GM12878 (cell line): ENCODE measurements around the gene PRTN3. TPM values are rescaled to one million over a fixed set of nuclear protein-coding genes. Genes with fewer than 3 reads are reported as not detected.

Experiments used
- ATAC-seq: fragments of 200-7000 bp; cut with Tn5 transposase; 3 replicates; pipeline ENCODE4 v1.9.1; 2020; ENCODE audit warnings: mild to moderate bottlenecking, moderate library complexity
- BruUV-seq: library from RNA; stranded (reverse); fragments of 400-500 nt; replicated peaks from 2 replicates; lab custom pipeline; 2021; lab: Mats Ljungman, UMichigan
- CTCF ChIA-PET: fragments of 300-600 bp; sonication (Branson Sonifier 250); formaldehyde crosslinking; extraction: SDS; loops from one replicate; lab custom pipeline; 2021; ENCODE audit warnings: inconsistent platforms; lab: Yijun Ruan, JAX
- POLR2A ChIA-PET: fragments of 350-600 bp; formaldehyde crosslinking; extraction: SDS; loops from one replicate; lab custom pipeline; 2021; ENCODE audit warnings: inconsistent platforms; lab: Charles Lee
- RAD21 ChIA-PET: fragments of 300-600 bp; sonication (Branson Sonifier 250); formaldehyde crosslinking; loops from one replicate; lab custom pipeline; 2023; ENCODE audit warnings: antibody characterized with exemption; ENCODE audit not compliant: unreplicated experiment; lab: Charles Lee
- SMC1A ChIA-PET: fragments of 300-600 bp; sonication (Branson Sonifier 250); formaldehyde crosslinking; loops from one replicate; lab custom pipeline; 2023; ENCODE audit not compliant: unreplicated experiment, uncharacterized antibody; lab: Charles Lee
- DNase-seq: peaks from one replicate; pipeline ENCODE4 v3.0.0-alpha.2; 2011; ENCODE audit warnings: low read depth, low spot score
- FAIRE-seq: peaks from 3 replicates; lab custom pipeline; 2011; peaks lifted over from hg19 to GRCh38; lab: Jason Lieb, UNC
- H2AFZ ChIP-seq: 2 replicates; pipeline ENCODE4 v1.6.0; 2011; ENCODE audit warnings: low read depth, low read length, control low read depth; ENCODE audit not compliant: control insufficient read depth
- H3K27ac ChIP-seq: 2 replicates; pipeline ENCODE4 v1.5.1; 2011; ENCODE audit warnings: control low read depth; ENCODE audit not compliant: control insufficient read depth, insufficient read depth
- H3K27me3 ChIP-seq, 2 experiments: replicated peaks in 1 of 2; 2 replicates each; pipeline versions ENCODE4 v1.6.0 to v1.6.1; 2011; ENCODE audit warnings: low read length in 1 of 2; ENCODE audit not compliant: control insufficient read depth in 2 of 2, insufficient read depth in 2 of 2
- H3K36me3 ChIP-seq, 2 experiments: 2 replicates each; pipeline ENCODE4 v1.5.1; 2011; ENCODE audit warnings: low read length in 1 of 2; ENCODE audit not compliant: control insufficient read depth in 2 of 2, insufficient read depth in 2 of 2
- H3K4me1 ChIP-seq: 2 replicates; pipeline ENCODE4 v1.6.1; 2011; ENCODE audit warnings: mild to moderate bottlenecking, low read length, moderate library complexity, mixed read lengths; ENCODE audit not compliant: control insufficient read depth, insufficient read depth
- H3K4me2 ChIP-seq: 2 replicates; pipeline ENCODE4 v1.6.0; 2011; ENCODE audit warnings: control low read depth; ENCODE audit not compliant: control insufficient read depth, insufficient read depth
- H3K4me3 ChIP-seq: fragments of 200-600 bp; sonication (generic); 2 replicates; pipeline ENCODE4 v1.5.1; 2016
- H3K79me2 ChIP-seq: 2 replicates; pipeline ENCODE4 v1.6.0; 2011; ENCODE audit warnings: low read length; ENCODE audit not compliant: control insufficient read depth, insufficient read depth
- H3K9ac ChIP-seq: 2 replicates; pipeline ENCODE4 v1.8.0; 2011; ENCODE audit warnings: low read length, control low read depth, mixed read lengths; ENCODE audit not compliant: control insufficient read depth, insufficient read depth
- H3K9me3 ChIP-seq: replicated peaks from 3 replicates; pipeline ENCODE4 v1.5.1; 2011; ENCODE audit warnings: mild to moderate bottlenecking, low read length; ENCODE audit not compliant: control insufficient read depth, insufficient read depth
- H4K20me1 ChIP-seq: 2 replicates; pipeline ENCODE4 v1.6.0; 2011; ENCODE audit not compliant: control insufficient read depth, insufficient read depth
- BRCA1 ChIP-seq: IDR thresholded peaks from 2 replicates; pipeline ENCODE4 v1.6.1; 2011; ENCODE audit warnings: low read depth, low read length, improper control_type of control experiment
- CUX1 ChIP-seq: IDR thresholded peaks from 2 replicates; pipeline ENCODE4 v1.6.1; 2012; ENCODE audit warnings: improper control_type of control experiment, low read depth, low read length; ENCODE audit not compliant: insufficient replicate concordance
- E2F4 ChIP-seq: IDR thresholded peaks from 2 replicates; pipeline ENCODE4 v1.6.1; 2012; ENCODE audit warnings: low read depth, low read length, improper control_type of control experiment
- FOXK2 ChIP-seq: fragments of 450-650 bp; IDR thresholded peaks from 2 replicates; pipeline ENCODE4 v1.6.1; 2017; ENCODE audit warnings: mild to moderate bottlenecking, moderate library complexity
- HDAC6 ChIP-seq: fragments of 200-600 bp; sonication (generic); IDR thresholded peaks from one replicate; pipeline ENCODE4 v1.8.0; 2017; ENCODE audit warnings: antibody characterized with exemption; ENCODE audit not compliant: unreplicated experiment
- IKZF2 ChIP-seq, 2 experiments: fragments of 450-650 bp; IDR thresholded peaks; 2 replicates each; pipeline ENCODE4 v1.6.1; 2017; ENCODE audit warnings: mild to moderate bottlenecking in 2 of 2, moderate library complexity in 2 of 2
- MTA2 ChIP-seq: fragments of 450-650 bp; IDR thresholded peaks from 2 replicates; pipeline ENCODE4 v1.6.1; 2016; ENCODE audit warnings: low read depth, mild to moderate bottlenecking, moderate library complexity
- RBBP5 ChIP-seq: fragments of 200-600 bp; sonication (generic); conservative IDR thresholded peaks from 2 replicates; pipeline ENCODE4 v1.6.1; 2016
- RELB ChIP-seq: fragments of 450-650 bp; IDR thresholded peaks from 2 replicates; pipeline ENCODE4 v1.6.1; 2017; ENCODE audit warnings: low read depth, mild to moderate bottlenecking, moderate library complexity
- YY1 ChIP-seq: IDR thresholded peaks from 2 replicates; pipeline ENCODE4 v1.6.1; 2011; ENCODE audit warnings: low read depth, mild to moderate bottlenecking, low read length
- ZNF274 ChIP-seq: IDR thresholded peaks from one replicate; pipeline ENCODE4 v1.8.0; 2011; ENCODE audit not compliant: insufficient read length, insufficient read depth
- WGBS: methylation state at CpG from one replicate; pipeline ENCODE4 v1.1.6; 2016; ENCODE audit warnings: low lambda C conversion rate; ENCODE audit not compliant: insufficient replicate concordance, insufficient coverage; ENCODE audit errors: missing lambda C conversion rate; 5-methylcytosine and 5-hydroxymethylcytosine counted together
- in situ Hi-C: fragments of 300-500 bp; cut with MboI; formaldehyde crosslinking; loops from 9 replicates; pipeline ENCODE4 v1.14.3; 2018; ENCODE audit warnings: mixed read lengths
- intact Hi-C: fragments of 100-400 bp; cut with micrococcal nuclease; formaldehyde crosslinking; loops from one replicate; pipeline ENCODE4 v1.14.2; 2022; ENCODE audit not compliant: unreplicated experiment
- polyA plus RNA-seq, 11 experiments: library from polyadenylated mRNA; depleted of rRNA in 4 of 11; unstranded in 6 of 11; stranded (reverse) in 5 of 11; fragments of >200 nt; fragmentation: Nextera tagmentation in 4 of 11; fragmentation: Illumina TruSeq in 1 of 11; extraction: Ambion mirVana in 4 of 11; extraction: Trizol in 1 of 11; gene quantifications; 1 replicate in 1 of 11; 2 replicates in 10 of 11; pipeline versions ENCODE4 v1.2.1 to v1.2.3, GENCODE V29; 2011 to 2016; ENCODE audit warnings: inconsistent platforms in 2 of 11, missing spikeins in 2 of 11, low read depth in 1 of 11
- total RNA-seq, 4 experiments: library from RNA; depleted of rRNA in 3 of 4; stranded (reverse); fragments of >200 nt in 3 of 4; fragmentation: Illumina TruSeq in 1 of 4; extraction: Trizol in 1 of 4; gene quantifications; 2 replicates each; pipeline versions ENCODE4 v1.2.1 to v1.2.3, GENCODE V29; 2013 to 2021

Gene PRTN3
- total and polyA plus RNA-seq, 10 of the 15 experiments (the other 5 are each of a cell fraction or from before 2014, with no cell fraction given), result 0.08 TPM; not detected in 9

- ChIA-PET CTCF (no interaction called here), RAD21 (no interaction called here), SMC1A (no interaction called here), POLR2A (no interaction called here)
- Histone ChIP-seq H3K4me1 (no peaks in the 10 kb centered on the region), H3K79me2 (no peaks in the 10 kb centered on the region), H3K9me3 (no peaks in the 10 kb centered on the region), H3K36me3 (no peaks in the 10 kb centered on the region; a peak in 1 of 4 replicates), H2AFZ (no peak overlapping the region), H3K9ac (no peak overlapping the region), H3K27me3 (no peaks in the 10 kb centered on the region), H4K20me1 (no peaks in the 10 kb centered on the region), H3K4me2 (no peak overlapping the region), H3K27ac (no peak overlapping the region), H3K4me3 (no peak overlapping the region)
- in situ Hi-C loops, result no loop called here
- ATAC-seq (no peak), DNase-seq (no peak), FAIRE-seq (no peak)
- WGBS, result 89% methylated on average over 21 of the region's 28 CpGs
- BruUV-seq, result no TSS peak
- TF ChIP-seq RELB, result no peak
- TF ChIP-seq MTA2, result no peak
- TF ChIP-seq HDAC6, result no peak
- TF ChIP-seq E2F4, result no peak
- no peak for TF ChIP-seq RBBP5
- no peak for TF ChIP-seq YY1
- TF ChIP-seq CUX1, result no peak
- no peak for TF ChIP-seq FOXK2
- no peak for TF ChIP-seq IKZF2 (IDR thresholded peaks at IDR 0.05)
- no peak for TF ChIP-seq BRCA1
- no peak for TF ChIP-seq ZNF274
- intact Hi-C loops, result no loop called here
Measured at GRCh38 chr19:870963-871401, 30.2 kb downstream of the PRTN3 start.
